ENCODE data around the gene CDIP1.

DNA sequence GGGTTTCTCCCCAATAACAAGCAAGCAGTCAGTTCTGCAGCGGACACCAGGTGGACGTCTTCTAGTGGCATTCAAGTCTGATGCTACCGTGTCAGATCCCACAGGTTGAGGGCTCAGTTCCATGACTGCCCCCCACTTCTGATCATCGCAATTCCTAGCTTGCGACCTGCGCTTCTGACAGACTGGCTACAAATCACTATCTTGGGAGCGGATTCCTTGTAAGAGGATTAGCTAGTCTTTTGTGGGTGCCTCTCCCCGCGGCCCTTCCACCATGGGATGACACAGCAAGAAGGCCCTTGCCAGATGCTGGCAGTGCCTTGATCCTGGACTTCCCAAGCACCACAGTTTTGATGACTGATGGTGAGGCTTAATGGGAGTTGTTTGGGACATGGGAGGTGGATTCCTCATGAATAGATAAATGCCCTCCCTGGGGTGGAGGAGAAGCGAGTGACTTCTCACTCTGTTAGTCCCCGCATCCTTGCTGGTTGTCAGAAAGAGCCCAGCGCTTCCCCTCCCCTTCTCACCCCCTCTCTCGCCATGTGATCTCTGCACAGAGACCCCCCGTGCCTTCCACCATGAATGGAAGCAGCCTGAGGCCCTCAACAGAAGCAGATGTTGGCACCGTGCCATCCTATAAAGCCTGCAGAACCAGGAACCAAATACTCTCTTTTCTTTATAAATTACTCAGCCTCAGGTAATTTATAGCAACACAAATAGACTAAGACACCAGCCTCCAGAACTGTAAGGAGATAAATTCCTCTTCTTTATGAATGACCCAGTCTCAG is 19.1 kb downstream of the CDIP1 start:
- TF ChIP-seq, protein P1, sequence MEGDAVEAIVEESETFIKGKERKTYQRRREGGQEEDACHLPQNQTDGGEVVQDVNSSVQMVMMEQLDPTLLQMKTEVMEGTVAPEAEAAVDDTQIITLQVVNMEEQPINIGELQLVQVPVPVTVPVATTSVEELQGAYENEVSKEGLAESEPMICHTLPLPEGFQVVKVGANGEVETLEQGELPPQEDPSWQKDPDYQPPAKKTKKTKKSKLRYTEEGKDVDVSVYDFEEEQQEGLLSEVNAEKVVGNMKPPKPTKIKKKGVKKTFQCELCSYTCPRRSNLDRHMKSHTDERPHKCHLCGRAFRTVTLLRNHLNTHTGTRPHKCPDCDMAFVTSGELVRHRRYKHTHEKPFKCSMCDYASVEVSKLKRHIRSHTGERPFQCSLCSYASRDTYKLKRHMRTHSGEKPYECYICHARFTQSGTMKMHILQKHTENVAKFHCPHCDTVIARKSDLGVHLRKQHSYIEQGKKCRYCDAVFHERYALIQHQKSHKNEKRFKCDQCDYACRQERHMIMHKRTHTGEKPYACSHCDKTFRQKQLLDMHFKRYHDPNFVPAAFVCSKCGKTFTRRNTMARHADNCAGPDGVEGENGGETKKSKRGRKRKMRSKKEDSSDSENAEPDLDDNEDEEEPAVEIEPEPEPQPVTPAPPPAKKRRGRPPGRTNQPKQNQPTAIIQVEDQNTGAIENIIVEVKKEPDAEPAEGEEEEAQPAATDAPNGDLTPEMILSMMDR (IDR thresholded peaks at IDR 0.05; ENCODE audit: insufficient read depth, low read depth, low read length) = no peak
- no peak for TF ChIP-seq EZH2 (IDR thresholded peaks at IDR 0.05; ENCODE audit: insufficient read depth, low read length)
